ENCODE data around the gene RING1.

GRCh38 chr6:33160728-33161344 lies 47.5 kb upstream of the RING1 start:
- TF ChIP-seq CTCF (IDR thresholded peaks at IDR 0.05) (no peak), MAX (IDR thresholded peaks at IDR 0.05; ENCODE audit: low read depth) (no peak)

Measured in SK-N-SH (cell line).